ENCODE measurements around the gene OTUD1. TPM values are rescaled to one million over a fixed set of nuclear protein-coding genes. Genes with fewer than 3 reads are reported as not detected.

OTUD1 gene
- total RNA-seq, 4 donors from 2014 or later: 12.3 to 18.0 (median 16.9) TPM

DNA sequence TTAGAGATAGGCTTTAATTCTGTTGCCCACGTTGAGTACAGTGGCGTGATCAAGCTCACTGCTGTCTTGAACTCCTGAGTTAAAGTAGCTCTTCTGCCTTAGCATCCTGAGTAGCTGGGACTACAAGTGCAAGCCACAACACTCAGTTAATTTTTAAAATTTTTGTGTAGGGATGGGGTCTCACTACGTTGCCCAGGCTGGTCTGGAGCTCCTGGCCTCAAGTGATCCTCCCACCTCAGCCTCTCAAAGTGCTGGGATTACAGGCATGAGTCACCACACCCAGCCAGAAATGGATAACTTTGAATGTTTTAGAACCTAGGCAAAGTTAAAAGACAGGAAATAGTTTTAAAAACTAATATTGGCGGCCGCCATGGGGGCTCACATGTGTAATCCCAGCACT, 43.9 kb upstream of the OTUD1 start:
- H3K4me3 ChIP-seq: no peak overlapping the region
- no peaks in the 10 kb centered on the region for H3K4me1 ChIP-seq
- no peak for DNase-seq
- in situ Hi-C loops (cut with MboI; ENCODE audit: low pct_ligation_motif_present in 1 of 4, low pct_unique_long_range_greater_than_20kb in 1 of 4, low sequenced_read_pairs in 3 of 4) (no loop called here), intact Hi-C loops (cut with DNase I; ENCODE audit: low total_unique reads) (no loop called here)
- 89 to 93% methylated on average over 3 to 5 of the region's 5 CpGs for WGBS, 2 donors (ENCODE audit: low coverage in 1 of 2)
- H3K27ac ChIP-seq: no peak overlapping the region
- H3K36me3 ChIP-seq: no peaks in the 10 kb centered on the region
- H3K27me3 ChIP-seq: no peaks in the 10 kb centered on the region
- TF ChIP-seq EP300 (IDR thresholded peaks at IDR 0.05; ENCODE audit: low read depth) (no peak), POLR2AphosphoS5 (IDR thresholded peaks at IDR 0.05) (no peak), POLR2A (IDR thresholded peaks at IDR 0.05) (no peak)
- TF ChIP-seq, protein P1, sequence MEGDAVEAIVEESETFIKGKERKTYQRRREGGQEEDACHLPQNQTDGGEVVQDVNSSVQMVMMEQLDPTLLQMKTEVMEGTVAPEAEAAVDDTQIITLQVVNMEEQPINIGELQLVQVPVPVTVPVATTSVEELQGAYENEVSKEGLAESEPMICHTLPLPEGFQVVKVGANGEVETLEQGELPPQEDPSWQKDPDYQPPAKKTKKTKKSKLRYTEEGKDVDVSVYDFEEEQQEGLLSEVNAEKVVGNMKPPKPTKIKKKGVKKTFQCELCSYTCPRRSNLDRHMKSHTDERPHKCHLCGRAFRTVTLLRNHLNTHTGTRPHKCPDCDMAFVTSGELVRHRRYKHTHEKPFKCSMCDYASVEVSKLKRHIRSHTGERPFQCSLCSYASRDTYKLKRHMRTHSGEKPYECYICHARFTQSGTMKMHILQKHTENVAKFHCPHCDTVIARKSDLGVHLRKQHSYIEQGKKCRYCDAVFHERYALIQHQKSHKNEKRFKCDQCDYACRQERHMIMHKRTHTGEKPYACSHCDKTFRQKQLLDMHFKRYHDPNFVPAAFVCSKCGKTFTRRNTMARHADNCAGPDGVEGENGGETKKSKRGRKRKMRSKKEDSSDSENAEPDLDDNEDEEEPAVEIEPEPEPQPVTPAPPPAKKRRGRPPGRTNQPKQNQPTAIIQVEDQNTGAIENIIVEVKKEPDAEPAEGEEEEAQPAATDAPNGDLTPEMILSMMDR (IDR thresholded peaks at IDR 0.05): no peak
- H3K9me3 ChIP-seq: no peaks in the 10 kb centered on the region

DNA sequence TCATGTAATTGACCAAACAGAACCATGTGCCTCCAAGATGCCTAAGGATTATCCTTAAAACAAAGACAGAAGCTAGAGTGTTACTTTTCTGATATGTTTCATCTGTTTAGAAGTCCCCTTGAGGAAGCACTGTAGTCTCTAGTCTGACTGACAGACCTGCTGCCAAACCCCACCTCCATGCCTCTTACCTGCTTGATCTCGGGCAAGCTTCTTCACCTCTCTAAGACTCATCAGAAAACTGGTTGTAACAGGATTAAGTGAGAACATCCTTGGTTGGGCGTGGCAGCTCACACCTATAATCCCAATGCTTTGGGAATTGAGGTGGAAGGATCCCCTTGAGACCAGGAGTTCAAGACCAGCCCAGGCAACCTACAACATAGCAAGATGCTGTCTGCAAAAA, 42.2 kb upstream of the OTUD1 start:
- intact Hi-C loops (cut with DNase I; ENCODE audit: low total_unique reads) (no loop called here), in situ Hi-C loops (cut with MboI; ENCODE audit: low pct_ligation_motif_present in 1 of 4, low pct_unique_long_range_greater_than_20kb in 1 of 4, low sequenced_read_pairs in 3 of 4) (no loop called here)
- Histone ChIP-seq H3K27me3 (no peaks in the 10 kb centered on the region), H3K4me1 (no peaks in the 10 kb centered on the region), H3K4me3 (no peak overlapping the region), H3K36me3 (no peaks in the 10 kb centered on the region), H3K9me3 (no peaks in the 10 kb centered on the region), H3K27ac (no peak overlapping the region)
- WGBS, 2 donors (ENCODE audit: low coverage in 1 of 2): 94% methylated on average over 2 of the region's 2 CpGs; no CpG with 5 or more reads in 1 of the 2 donors
- DNase-seq: no peak
- TF ChIP-seq EP300 (IDR thresholded peaks at IDR 0.05; ENCODE audit: low read depth): no peak
- TF ChIP-seq POLR2AphosphoS5 (IDR thresholded peaks at IDR 0.05): no peak

DNA sequence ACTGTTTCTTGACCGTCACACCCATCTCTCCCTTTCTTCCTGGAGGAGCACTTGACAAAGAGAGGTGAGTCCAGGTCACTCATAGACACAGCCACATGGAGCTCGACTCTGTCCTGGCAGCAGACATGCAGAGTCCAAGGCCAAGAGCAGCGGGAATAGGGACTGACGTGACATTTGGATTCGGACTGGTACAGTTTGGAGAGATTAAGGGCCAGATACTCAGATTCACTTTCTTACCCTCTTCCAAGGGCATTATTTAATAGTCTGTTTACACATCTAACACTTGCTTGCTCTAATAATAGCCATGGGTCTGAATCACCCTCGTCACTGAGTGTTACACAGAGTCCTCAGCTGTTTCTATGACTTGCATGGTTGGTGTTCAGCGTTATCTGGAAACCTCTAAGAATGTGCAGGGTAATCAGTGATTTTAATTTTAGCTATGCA, 39.2 kb upstream of the OTUD1 start:
- no peaks in the 10 kb centered on the region for H3K9me3 ChIP-seq
- TF ChIP-seq POLR2AphosphoS5 (IDR thresholded peaks at IDR 0.05) (no peak), EP300 (IDR thresholded peaks at IDR 0.05; ENCODE audit: low read depth) (no peak), POLR2A (IDR thresholded peaks at IDR 0.05) (no peak)
- TF ChIP-seq, protein P1 (IDR thresholded peaks at IDR 0.05): no peak
- no peak for DNase-seq
- H3K36me3 ChIP-seq: no peaks in the 10 kb centered on the region
- no peaks in the 10 kb centered on the region for H3K27me3 ChIP-seq
- 44 to 60% methylated on average over 3 to 7 of the region's 7 CpGs for WGBS, 2 donors (ENCODE audit: low coverage in 1 of 2)
- H3K4me3 ChIP-seq: no peak overlapping the region
- in situ Hi-C loops (cut with MboI; ENCODE audit: low pct_ligation_motif_present in 1 of 4, low pct_unique_long_range_greater_than_20kb in 1 of 4, low sequenced_read_pairs in 3 of 4): no loop called here
- intact Hi-C loops (cut with DNase I; ENCODE audit: low total_unique reads): no loop called here
- no peaks in the 10 kb centered on the region for H3K4me1 ChIP-seq
- no peak overlapping the region for H3K27ac ChIP-seq

DNA sequence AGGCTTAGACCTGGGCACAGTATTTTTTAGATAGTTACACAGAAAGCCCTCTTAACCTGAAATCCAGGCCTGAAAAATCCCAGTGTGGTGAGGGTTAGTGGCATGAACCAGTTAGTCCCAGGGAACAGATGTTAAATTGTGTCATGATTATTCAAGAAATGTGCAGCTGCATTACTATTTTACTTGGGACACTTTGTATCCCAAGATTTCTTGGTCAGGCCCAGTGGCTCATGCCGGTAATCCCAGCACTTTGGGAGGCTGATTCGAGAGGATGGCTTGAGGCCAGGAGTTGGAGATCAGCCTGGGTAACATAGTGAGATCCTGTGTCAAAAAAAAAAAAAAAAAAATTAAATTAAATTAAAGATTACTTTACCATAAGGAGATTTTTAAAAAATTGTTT, 36.0 kb upstream of the OTUD1 start:
- no peaks in the 10 kb centered on the region for H3K36me3 ChIP-seq
- no peaks in the 10 kb centered on the region for H3K4me1 ChIP-seq
- no peak overlapping the region for H3K4me3 ChIP-seq
- 64 to 76% methylated on average over 2 of the region's 2 CpGs for whole genome bisulfite sequencing, 2 donors (ENCODE audit: low coverage in 1 of 2)
- H3K27me3 ChIP-seq: no peaks in the 10 kb centered on the region
- no peaks in the 10 kb centered on the region for H3K9me3 ChIP-seq
- DNase-seq: no peak
- in situ Hi-C loops (cut with MboI; ENCODE audit: low pct_ligation_motif_present in 1 of 4, low pct_unique_long_range_greater_than_20kb in 1 of 4, low sequenced_read_pairs in 3 of 4): no loop called here
- TF ChIP-seq POLR2AphosphoS5 (IDR thresholded peaks at IDR 0.05): no peak
- TF ChIP-seq, protein P1 (IDR thresholded peaks at IDR 0.05): no peak
- TF ChIP-seq EP300 (IDR thresholded peaks at IDR 0.05; ENCODE audit: low read depth): no peak
- no peak for TF ChIP-seq POLR2A (IDR thresholded peaks at IDR 0.05)
- H3K27ac ChIP-seq: no peak overlapping the region
- intact Hi-C loops (cut with DNase I; ENCODE audit: low total_unique reads): no loop called here

DNA sequence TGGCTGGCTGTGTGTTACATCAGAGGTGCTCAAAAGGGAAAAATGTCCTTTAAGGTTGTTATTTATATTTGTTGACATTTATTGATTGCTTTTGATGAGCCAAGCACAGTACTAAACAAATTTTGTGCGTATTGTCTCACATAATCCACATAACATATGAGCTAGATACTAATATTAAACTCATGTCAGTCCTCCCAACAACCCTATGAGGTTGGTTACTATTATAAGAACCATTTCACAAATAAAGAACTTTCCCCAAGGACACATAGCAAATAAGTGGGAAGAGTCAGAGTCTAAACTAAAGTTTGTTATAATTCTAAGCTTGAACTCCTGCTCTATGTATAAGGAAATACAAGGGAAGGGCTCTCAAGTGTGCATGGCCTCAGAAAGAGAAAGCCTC, 35.6 kb upstream of the OTUD1 start:
- no peaks in the 10 kb centered on the region for H3K36me3 ChIP-seq
- intact Hi-C loops (cut with DNase I; ENCODE audit: low total_unique reads) (no loop called here), in situ Hi-C loops (cut with MboI; ENCODE audit: low pct_ligation_motif_present in 1 of 4, low pct_unique_long_range_greater_than_20kb in 1 of 4, low sequenced_read_pairs in 3 of 4) (no loop called here)
- H3K4me3 ChIP-seq: no peak overlapping the region
- no peak overlapping the region for H3K27ac ChIP-seq
- WGBS, 2 donors (ENCODE audit: low coverage in 1 of 2): 71 to 74% methylated on average over 1 of the region's 1 CpG
- H3K9me3 ChIP-seq: no peaks in the 10 kb centered on the region
- no peak for TF ChIP-seq POLR2AphosphoS5 (IDR thresholded peaks at IDR 0.05)
- no peak for TF ChIP-seq POLR2A (IDR thresholded peaks at IDR 0.05)
- TF ChIP-seq, protein P1 (IDR thresholded peaks at IDR 0.05): no peak
- no peak for TF ChIP-seq EP300 (IDR thresholded peaks at IDR 0.05; ENCODE audit: low read depth)
- DNase-seq: no peak
- H3K27me3 ChIP-seq: no peaks in the 10 kb centered on the region
- no peaks in the 10 kb centered on the region for H3K4me1 ChIP-seq

Measured in transverse colon (tissue), 4 donors.